ENCODE measurements around the gene PPP1R9B. TPM values are rescaled to one million over a fixed set of nuclear protein-coding genes. Genes with fewer than 3 reads are reported as not detected.
A peak's percentile ranks its signal among the peaks of the same experiment; 100 is the strongest.

The PPP1R9B gene
- total RNA-seq, 1 experiment from 2014 or later, result 21.7 TPM

DNA sequence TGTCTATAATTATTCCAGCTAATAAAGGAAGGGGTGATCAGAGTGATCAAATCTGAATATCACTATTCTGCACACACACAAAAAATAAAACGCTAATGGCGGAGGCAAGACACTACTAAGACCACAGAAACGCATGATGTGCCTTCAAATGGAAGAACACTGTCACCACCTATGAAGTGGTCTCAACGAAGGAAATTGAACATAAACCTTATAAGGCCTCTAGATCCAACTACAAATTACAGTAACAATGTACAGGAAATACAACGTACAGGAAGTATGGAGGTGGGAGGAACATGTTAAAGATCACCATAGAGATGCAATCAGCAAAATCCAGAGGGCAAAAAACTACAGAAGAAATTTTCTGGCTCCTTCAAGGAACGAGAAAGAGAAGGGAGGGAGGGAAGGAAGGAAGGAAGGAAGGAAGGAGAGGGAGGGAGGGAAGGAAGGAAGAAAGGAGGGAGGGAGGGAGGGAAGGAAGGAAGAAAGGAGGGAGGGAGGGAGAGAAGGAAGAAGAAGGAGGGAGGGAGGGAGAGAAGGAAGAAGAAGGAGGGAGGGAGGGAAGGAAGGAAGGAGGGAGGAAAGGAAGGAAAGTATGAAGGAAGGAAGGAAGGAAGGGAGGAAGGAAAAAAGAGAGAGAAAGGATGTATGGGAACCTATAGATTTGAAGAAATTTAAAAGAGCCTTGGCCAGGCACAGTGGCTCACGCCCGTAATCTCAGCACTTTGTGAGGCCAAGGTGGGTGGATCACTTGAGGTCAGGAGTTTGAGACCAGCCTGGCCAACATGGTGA lies 12.2 kb upstream of the PPP1R9B start:
- DNase-seq (ENCODE audit: low spot score) (no peak), ATAC-seq (no peak)
- H3K4me1 Mint-ChIP-seq, result peaks cover 10% of the 10 kb centered on the region
- H3K27me3 Mint-ChIP-seq (ENCODE audit: low read depth), result peaks cover 33% of the 10 kb centered on the region
- H3K27ac Mint-ChIP-seq, result no peak overlapping the region
- CTCF ChIA-PET, result interaction anchor here (0.9 to 2.7 kb wide), 30 partner anchors 7 to 199 kb away, joined by 3 to 46 read pairs (median 7); partner anchors contain the start of genes COL1A1, DLX4, ITGA3 and PDK2
- no peaks in the 10 kb centered on the region for H3K36me3 Mint-ChIP-seq
- TF ChIP-seq ZNF121 (CRISPR knock-in tag; IDR thresholded peaks at IDR 0.05) (no peak), NR2C2 (CRISPR knock-in tag; IDR thresholded peaks at IDR 0.05) (no peak), CDX4 (CRISPR knock-in tag; IDR thresholded peaks at IDR 0.05; ENCODE audit: borderline replicate concordance) (no peak), RELA (CRISPR knock-in tag; IDR thresholded peaks at IDR 0.05; ENCODE audit: borderline replicate concordance) (no peak)
- POLR2A ChIA-PET, result interaction anchor here (0.6 to 2.4 kb wide), 3 partner anchors 11 to 37 kb away, joined by 3 to 22 read pairs (median 3); no protein-coding TSS in a partner anchor
- H3K4me3 Mint-ChIP-seq, result no peak overlapping the region
- no peaks in the 10 kb centered on the region for H3K9me3 Mint-ChIP-seq

DNA sequence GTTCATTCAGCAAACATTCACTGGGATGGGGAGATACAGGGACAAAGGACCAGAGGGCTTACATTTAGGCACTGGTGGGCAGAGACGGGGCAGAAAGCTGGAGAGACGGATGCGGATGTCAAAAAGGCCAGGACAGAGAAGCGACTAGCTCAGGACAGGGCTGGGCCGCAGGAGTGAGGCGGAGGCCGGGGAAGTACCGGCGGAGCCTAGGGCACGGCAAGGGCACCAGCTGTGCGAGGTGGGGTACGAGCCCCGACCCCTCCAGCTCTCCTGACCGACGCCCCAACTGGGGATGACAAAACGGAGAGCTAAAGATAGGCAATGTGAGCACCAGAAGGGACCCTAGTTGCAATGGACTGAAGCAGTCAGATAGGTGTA lies 11.4 kb upstream of the PPP1R9B start:
- H3K4me3 Mint-ChIP-seq, result peak overlapping the region; percentile 79
- no peaks in the 10 kb centered on the region for H3K9me3 Mint-ChIP-seq
- H3K27me3 Mint-ChIP-seq (ENCODE audit: low read depth), result peaks cover 33% of the 10 kb centered on the region
- ChIA-PET CTCF (interaction anchor here (0.9 to 2.7 kb wide), 33 partner anchors 8 to 235 kb away, joined by 3 to 46 read pairs (median 7); partner anchors contain the start of genes COL1A1, DLX4, ITGA3 and LRRC59), POLR2A (interaction anchor here (0.6 to 2.4 kb wide), 5 partner anchors 10 to 61 kb away, joined by 3 to 22 read pairs (median 3); no protein-coding TSS in a partner anchor)
- no peak for TF ChIP-seq ATF3 (CRISPR knock-in tag; conservative IDR thresholded peaks at IDR 0.05)
- TF ChIP-seq, protein P1, sequence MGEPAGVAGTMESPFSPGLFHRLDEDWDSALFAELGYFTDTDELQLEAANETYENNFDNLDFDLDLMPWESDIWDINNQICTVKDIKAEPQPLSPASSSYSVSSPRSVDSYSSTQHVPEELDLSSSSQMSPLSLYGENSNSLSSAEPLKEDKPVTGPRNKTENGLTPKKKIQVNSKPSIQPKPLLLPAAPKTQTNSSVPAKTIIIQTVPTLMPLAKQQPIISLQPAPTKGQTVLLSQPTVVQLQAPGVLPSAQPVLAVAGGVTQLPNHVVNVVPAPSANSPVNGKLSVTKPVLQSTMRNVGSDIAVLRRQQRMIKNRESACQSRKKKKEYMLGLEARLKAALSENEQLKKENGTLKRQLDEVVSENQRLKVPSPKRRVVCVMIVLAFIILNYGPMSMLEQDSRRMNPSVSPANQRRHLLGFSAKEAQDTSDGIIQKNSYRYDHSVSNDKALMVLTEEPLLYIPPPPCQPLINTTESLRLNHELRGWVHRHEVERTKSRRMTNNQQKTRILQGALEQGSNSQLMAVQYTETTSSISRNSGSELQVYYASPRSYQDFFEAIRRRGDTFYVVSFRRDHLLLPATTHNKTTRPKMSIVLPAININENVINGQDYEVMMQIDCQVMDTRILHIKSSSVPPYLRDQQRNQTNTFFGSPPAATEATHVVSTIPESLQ (CRISPR knock-in tag; IDR thresholded peaks at IDR 0.05), result no peak
- no peak for TF ChIP-seq TEAD4 (CRISPR knock-in tag; IDR thresholded peaks at IDR 0.05)
- TF ChIP-seq MLX (CRISPR knock-in tag; IDR thresholded peaks at IDR 0.05), result no peak
- TF ChIP-seq, protein P2, sequence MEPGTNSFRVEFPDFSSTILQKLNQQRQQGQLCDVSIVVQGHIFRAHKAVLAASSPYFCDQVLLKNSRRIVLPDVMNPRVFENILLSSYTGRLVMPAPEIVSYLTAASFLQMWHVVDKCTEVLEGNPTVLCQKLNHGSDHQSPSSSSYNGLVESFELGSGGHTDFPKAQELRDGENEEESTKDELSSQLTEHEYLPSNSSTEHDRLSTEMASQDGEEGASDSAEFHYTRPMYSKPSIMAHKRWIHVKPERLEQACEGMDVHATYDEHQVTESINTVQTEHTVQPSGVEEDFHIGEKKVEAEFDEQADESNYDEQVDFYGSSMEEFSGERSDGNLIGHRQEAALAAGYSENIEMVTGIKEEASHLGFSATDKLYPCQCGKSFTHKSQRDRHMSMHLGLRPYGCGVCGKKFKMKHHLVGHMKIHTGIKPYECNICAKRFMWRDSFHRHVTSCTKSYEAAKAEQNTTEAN (CRISPR knock-in tag; IDR thresholded peaks at IDR 0.05), result no peak
- TF ChIP-seq CREB1 (CRISPR knock-in tag; IDR thresholded peaks at IDR 0.05), result no peak
- no peak for TF ChIP-seq ZNF121 (CRISPR knock-in tag; IDR thresholded peaks at IDR 0.05)
- no peak for TF ChIP-seq ZNF671 (CRISPR knock-in tag; IDR thresholded peaks at IDR 0.05)
- TF ChIP-seq E2F1 (CRISPR knock-in tag; IDR thresholded peaks at IDR 0.05), result no peak
- TF ChIP-seq ZNF317 (CRISPR knock-in tag; IDR thresholded peaks at IDR 0.05; ENCODE audit: borderline replicate concordance, low read depth), result no peak
- no peaks in the 10 kb centered on the region for H3K36me3 Mint-ChIP-seq
- H3K4me1 Mint-ChIP-seq, result peaks cover 10% of the 10 kb centered on the region
- peak; percentile 9 for ATAC-seq
- no peak for DNase-seq (ENCODE audit: low spot score)
- peak overlapping the region; percentile 51 for H3K27ac Mint-ChIP-seq

All from WTC11 (cell line).